HEK293 (cell line): ENCODE measurements around the gene CPEB4.

ENCODE experiments used
- CTCF ChIA-PET: fragments of 350-600 bp; formaldehyde crosslinking; extraction: SDS; loops from one replicate; lab custom pipeline; 2021; ENCODE audit warnings: antibody characterized with exemption; lab: Yijun Ruan, JAX
- POLR2A ChIA-PET: fragments of 300-600 bp; formaldehyde crosslinking; extraction: SDS; loops from one replicate; lab custom pipeline; 2020; ENCODE audit warnings: antibody characterized with exemption, inconsistent platforms; lab: Yijun Ruan, JAX
- H3K27ac ChIP-seq: fragments of 200-500 bp; sonication (Bioruptor generic); 2 replicates; pipeline ENCODE4 v1.5.1; 2014; ENCODE audit warnings: low read depth, low read length, control low read depth, inconsistent platforms; ENCODE audit errors: extremely low read depth
- H3K36me3 ChIP-seq, 2 experiments: fragments of 200-500 bp in 1 of 2; sonication (Bioruptor generic) in 1 of 2; 1 replicate in 1 of 2; 2 replicates in 1 of 2; pipeline ENCODE4 v1.5.1; 2014 to 2017; ENCODE audit warnings: inconsistent platforms in 2 of 2, low read length in 2 of 2; ENCODE audit not compliant: control insufficient read depth in 2 of 2, insufficient read depth in 1 of 2
- H3K4me1 ChIP-seq: fragments of 200-500 bp; sonication (Bioruptor generic); 2 replicates; pipeline ENCODE4 v1.5.1; 2014; ENCODE audit warnings: mild to moderate bottlenecking, low read length, inconsistent platforms; ENCODE audit not compliant: control insufficient read depth, insufficient read depth
- H3K4me3 ChIP-seq: 2 replicates; pipeline ENCODE4 v1.5.1; 2011; ENCODE audit warnings: low read depth, mild to moderate bottlenecking, control low read depth, low read length, moderate library complexity
- H3K9me3 ChIP-seq: fragments of 200-500 bp; sonication (Bioruptor generic); 2 replicates; pipeline ENCODE4 v1.5.1; 2014; ENCODE audit warnings: low read depth, low read length, inconsistent platforms; ENCODE audit not compliant: control insufficient read depth, insufficient read depth
- EGR2 ChIP-seq: fragments of 450-650 bp; formaldehyde crosslinking; IDR thresholded peaks from 2 replicates; pipeline ENCODE4 v1.5.1; 2016; ENCODE audit warnings: low read depth, missing biosample characterization, missing genetic modification characterization
- GLIS2 ChIP-seq: fragments of 450-650 bp; formaldehyde crosslinking; IDR thresholded peaks from 2 replicates; pipeline ENCODE4 v1.5.1; 2016; ENCODE audit warnings: missing biosample characterization, missing genetic modification characterization
- IKZF3 ChIP-seq: fragments of 450-650 bp; IDR thresholded peaks from 2 replicates; pipeline ENCODE4 v1.5.0; 2018; ENCODE audit warnings: missing biosample characterization, mild to moderate bottlenecking, missing genetic modification characterization, moderate library complexity
- KLF16 ChIP-seq: fragments of 450-650 bp; formaldehyde crosslinking; IDR thresholded peaks from 2 replicates; pipeline ENCODE4 v1.5.1; 2017; ENCODE audit warnings: missing biosample characterization, missing genetic modification characterization
- MZF1 ChIP-seq: fragments of 450-650 bp; formaldehyde crosslinking; IDR thresholded peaks from 2 replicates; pipeline ENCODE4 v1.5.1; 2017; ENCODE audit warnings: missing biosample characterization, missing genetic modification characterization, borderline replicate concordance
- PRDM1 ChIP-seq: fragments of 450-650 bp; formaldehyde crosslinking; IDR thresholded peaks from 2 replicates; pipeline ENCODE4; 2016; ENCODE audit warnings: missing biosample characterization, missing genetic modification characterization
- ZNF169 ChIP-seq: fragments of 450-650 bp; formaldehyde crosslinking; IDR thresholded peaks from 2 replicates; pipeline ENCODE4 v1.5.1; 2016; ENCODE audit warnings: missing biosample characterization, missing genetic modification characterization
- ZNF175 ChIP-seq: fragments of 450-650 bp; formaldehyde crosslinking; IDR thresholded peaks from 2 replicates; pipeline ENCODE4 v1.5.1; 2016; ENCODE audit warnings: missing biosample characterization, missing genetic modification characterization
- ZNF184 ChIP-seq: fragments of 450-650 bp; IDR thresholded peaks from 2 replicates; pipeline ENCODE4 v1.5.1; 2018; ENCODE audit warnings: missing biosample characterization, mild to moderate bottlenecking, missing genetic modification characterization
- ZNF341 ChIP-seq: fragments of 450-650 bp; formaldehyde crosslinking; IDR thresholded peaks from 2 replicates; pipeline ENCODE4; 2016; ENCODE audit warnings: low read depth, missing biosample characterization, missing genetic modification characterization
- ZNF350 ChIP-seq: fragments of 450-650 bp; formaldehyde crosslinking; IDR thresholded peaks from 2 replicates; pipeline ENCODE4 v1.5.0; 2017; ENCODE audit warnings: missing biosample characterization, mild to moderate bottlenecking, missing genetic modification characterization
- ZNF473 ChIP-seq: fragments of 450-650 bp; formaldehyde crosslinking; IDR thresholded peaks from 2 replicates; pipeline ENCODE4 v1.5.1; 2017; ENCODE audit warnings: missing biosample characterization, missing genetic modification characterization
- ZNF791 ChIP-seq: fragments of 450-650 bp; formaldehyde crosslinking; IDR thresholded peaks from 2 replicates; pipeline ENCODE4 v1.5.1; 2016; ENCODE audit warnings: missing biosample characterization, missing genetic modification characterization
- TF ChIP-seq, protein P1 (sequence below): fragments of 450-650 bp; formaldehyde crosslinking; IDR thresholded peaks from 2 replicates; pipeline ENCODE4 v1.5.1; 2016; ENCODE audit warnings: missing biosample characterization, missing genetic modification characterization
- TF ChIP-seq, protein P2 (sequence below): fragments of 450-650 bp; formaldehyde crosslinking; IDR thresholded peaks from 2 replicates; pipeline ENCODE4 v1.5.1; 2016; ENCODE audit warnings: missing biosample characterization, missing genetic modification characterization, borderline replicate concordance
- TF ChIP-seq, protein P3 (sequence below): fragments of 450-650 bp; formaldehyde crosslinking; IDR thresholded peaks from 2 replicates; pipeline ENCODE4 v1.5.1; 2016; ENCODE audit warnings: missing biosample characterization, missing genetic modification characterization
- TF ChIP-seq, protein P4 (sequence below): fragments of 450-650 bp; formaldehyde crosslinking; IDR thresholded peaks from 2 replicates; pipeline ENCODE4 v1.5.1; 2016; ENCODE audit warnings: missing biosample characterization, missing genetic modification characterization
- TF ChIP-seq, protein P5 (sequence below): fragments of 450-650 bp; IDR thresholded peaks from 2 replicates; pipeline ENCODE4 v1.5.1; 2018; ENCODE audit warnings: missing biosample characterization, missing genetic modification characterization

Gene CPEB4

DNA sequence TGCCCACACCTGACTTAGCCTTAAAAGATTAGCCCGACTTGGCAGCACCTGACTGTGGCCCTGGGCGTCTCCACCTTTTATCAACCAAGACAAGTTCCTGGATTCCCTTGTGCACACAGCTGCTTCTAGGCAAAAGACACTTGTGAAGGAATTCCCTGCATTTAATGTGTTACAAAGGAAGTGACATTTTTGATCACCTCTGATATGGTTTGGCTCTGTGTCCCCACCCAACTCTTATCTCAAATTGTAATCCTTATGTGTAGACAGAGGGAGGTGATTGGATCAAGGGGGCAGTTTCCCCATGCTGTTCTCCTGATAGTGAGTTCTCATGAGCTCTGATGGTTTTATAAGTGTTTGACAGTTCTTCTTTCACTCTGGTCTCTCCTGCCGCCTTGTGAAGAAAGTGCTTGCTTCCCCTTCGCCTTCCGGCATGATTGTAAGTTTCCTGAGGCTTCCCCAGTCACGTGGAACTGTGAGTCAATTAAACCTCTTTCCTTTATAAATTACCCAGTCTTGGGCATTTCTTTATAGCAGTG is 2.6 kb upstream of the CPEB4 start:
- CTCF ChIA-PET: interaction anchor here (0.7 to 1.9 kb wide), 3 partner anchors 40 to 87 kb away, joined by 5 to 7 read pairs (median 5); no protein-coding TSS in a partner anchor
- Histone ChIP-seq H3K27ac (no peak overlapping the region), H3K36me3 (no peaks in the 10 kb centered on the region), H3K9me3 (no peaks in the 10 kb centered on the region), H3K4me3 (no peak overlapping the region), H3K4me1 (peaks cover 8% of the 10 kb centered on the region)
- no peak for TF ChIP-seq KLF16 (tag by site-specific recombination)
- no peak for TF ChIP-seq ZNF184
- TF ChIP-seq, protein P1, sequence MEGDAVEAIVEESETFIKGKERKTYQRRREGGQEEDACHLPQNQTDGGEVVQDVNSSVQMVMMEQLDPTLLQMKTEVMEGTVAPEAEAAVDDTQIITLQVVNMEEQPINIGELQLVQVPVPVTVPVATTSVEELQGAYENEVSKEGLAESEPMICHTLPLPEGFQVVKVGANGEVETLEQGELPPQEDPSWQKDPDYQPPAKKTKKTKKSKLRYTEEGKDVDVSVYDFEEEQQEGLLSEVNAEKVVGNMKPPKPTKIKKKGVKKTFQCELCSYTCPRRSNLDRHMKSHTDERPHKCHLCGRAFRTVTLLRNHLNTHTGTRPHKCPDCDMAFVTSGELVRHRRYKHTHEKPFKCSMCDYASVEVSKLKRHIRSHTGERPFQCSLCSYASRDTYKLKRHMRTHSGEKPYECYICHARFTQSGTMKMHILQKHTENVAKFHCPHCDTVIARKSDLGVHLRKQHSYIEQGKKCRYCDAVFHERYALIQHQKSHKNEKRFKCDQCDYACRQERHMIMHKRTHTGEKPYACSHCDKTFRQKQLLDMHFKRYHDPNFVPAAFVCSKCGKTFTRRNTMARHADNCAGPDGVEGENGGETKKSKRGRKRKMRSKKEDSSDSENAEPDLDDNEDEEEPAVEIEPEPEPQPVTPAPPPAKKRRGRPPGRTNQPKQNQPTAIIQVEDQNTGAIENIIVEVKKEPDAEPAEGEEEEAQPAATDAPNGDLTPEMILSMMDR (tag by site-specific recombination): no peak
- POLR2A ChIA-PET: interaction anchor here (0.7 to 1.4 kb wide), 2 partner anchors 27 to 119 kb away, joined by 3 to 4 read pairs; no protein-coding TSS in a partner anchor

DNA sequence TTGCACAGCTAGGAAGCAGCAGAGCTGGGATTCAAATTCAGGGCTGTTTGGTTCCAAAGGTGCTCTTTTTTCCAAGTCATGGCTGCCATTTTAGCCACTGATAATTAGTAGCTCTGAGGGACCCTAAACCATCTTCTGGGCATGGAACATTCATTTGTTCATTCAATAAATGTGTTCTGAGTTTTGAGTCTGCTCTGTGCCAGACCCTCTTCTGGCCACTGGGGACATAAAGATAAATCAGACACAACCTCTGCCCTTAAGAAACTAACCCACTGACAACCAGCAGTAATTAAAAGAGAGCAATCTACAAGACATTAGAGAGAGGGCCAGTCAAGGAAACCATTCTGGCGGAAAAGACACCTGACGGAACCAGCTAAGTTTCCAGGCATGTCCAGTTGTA is 2.0 kb upstream of the CPEB4 start:
- no peaks in the 10 kb centered on the region for H3K36me3 ChIP-seq
- H3K4me3 ChIP-seq: no peak overlapping the region
- H3K27ac ChIP-seq: no peak overlapping the region
- POLR2A ChIA-PET: no interaction called here
- H3K9me3 ChIP-seq: no peaks in the 10 kb centered on the region
- CTCF ChIA-PET: interaction anchor here (1.1 kb wide), 1 partner anchor 27 kb away, joined by 3 read pairs; no protein-coding TSS in a partner anchor
- peaks cover 8% of the 10 kb centered on the region for H3K4me1 ChIP-seq
- TF ChIP-seq MZF1 (tag by site-specific recombination): no peak
- no peak for TF ChIP-seq ZNF175 (tag by site-specific recombination)
- no peak for TF ChIP-seq EGR2
- TF ChIP-seq, protein P2, sequence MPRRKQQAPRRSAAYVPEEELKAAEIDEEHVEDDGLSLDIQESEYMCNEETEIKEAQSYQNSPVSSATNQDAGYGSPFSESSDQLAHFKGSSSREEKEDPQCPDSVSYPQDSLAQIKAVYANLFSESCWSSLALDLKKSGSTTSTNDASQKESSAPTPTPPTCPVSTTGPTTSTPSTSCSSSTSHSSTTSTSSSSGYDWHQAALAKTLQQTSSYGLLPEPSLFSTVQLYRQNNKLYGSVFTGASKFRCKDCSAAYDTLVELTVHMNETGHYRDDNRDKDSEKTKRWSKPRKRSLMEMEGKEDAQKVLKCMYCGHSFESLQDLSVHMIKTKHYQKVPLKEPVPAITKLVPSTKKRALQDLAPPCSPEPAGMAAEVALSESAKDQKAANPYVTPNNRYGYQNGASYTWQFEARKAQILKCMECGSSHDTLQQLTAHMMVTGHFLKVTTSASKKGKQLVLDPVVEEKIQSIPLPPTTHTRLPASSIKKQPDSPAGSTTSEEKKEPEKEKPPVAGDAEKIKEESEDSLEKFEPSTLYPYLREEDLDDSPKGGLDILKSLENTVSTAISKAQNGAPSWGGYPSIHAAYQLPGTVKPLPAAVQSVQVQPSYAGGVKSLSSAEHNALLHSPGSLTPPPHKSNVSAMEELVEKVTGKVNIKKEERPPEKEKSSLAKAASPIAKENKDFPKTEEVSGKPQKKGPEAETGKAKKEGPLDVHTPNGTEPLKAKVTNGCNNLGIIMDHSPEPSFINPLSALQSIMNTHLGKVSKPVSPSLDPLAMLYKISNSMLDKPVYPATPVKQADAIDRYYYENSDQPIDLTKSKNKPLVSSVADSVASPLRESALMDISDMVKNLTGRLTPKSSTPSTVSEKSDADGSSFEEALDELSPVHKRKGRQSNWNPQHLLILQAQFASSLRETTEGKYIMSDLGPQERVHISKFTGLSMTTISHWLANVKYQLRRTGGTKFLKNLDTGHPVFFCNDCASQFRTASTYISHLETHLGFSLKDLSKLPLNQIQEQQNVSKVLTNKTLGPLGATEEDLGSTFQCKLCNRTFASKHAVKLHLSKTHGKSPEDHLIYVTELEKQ (tag by site-specific recombination): no peak
- no peak for TF ChIP-seq ZNF169 (tag by site-specific recombination)
- no peak for TF ChIP-seq PRDM1 (tag by site-specific recombination)
- TF ChIP-seq ZNF473 (tag by site-specific recombination): no peak

DNA sequence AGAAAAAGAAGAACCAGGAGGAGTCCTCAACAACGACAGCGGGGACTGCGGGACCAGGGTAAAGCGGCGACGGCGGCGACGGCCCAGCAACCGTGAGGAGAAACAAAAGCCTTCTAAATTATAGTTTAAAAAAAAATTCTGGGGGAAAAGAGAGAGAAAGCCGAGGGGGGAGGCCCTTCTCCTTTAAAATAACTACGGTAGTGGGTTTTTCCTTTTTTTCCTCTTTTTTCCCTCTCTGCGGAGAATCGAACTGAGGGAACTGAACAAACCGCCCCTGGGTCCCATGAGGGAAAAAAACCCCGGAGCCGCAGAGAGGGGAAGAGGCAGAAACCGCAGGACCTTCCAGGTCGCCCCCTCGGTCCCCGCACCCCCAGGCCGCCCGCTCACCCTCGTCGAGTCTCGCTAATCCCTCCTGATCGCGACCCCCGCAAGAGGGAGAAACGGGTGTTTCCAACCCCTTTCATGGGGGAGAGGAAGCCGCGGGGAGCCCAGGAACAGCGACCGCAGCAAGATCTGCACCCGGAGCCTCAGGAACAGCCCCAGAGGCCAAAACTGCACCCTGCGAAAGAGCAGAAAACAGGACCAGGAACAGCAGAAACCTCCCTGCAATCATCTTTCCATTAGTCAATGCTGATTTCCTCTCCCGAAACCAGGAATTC is 453 bp downstream of the CPEB4 start:
- no peaks in the 10 kb centered on the region for H3K9me3 ChIP-seq
- H3K36me3 ChIP-seq: no peaks in the 10 kb centered on the region
- peak overlapping the region; percentile 81 for H3K4me3 ChIP-seq
- peaks cover 12% of the 10 kb centered on the region for H3K4me1 ChIP-seq
- POLR2A ChIA-PET: interaction anchor here (0.7 to 1.5 kb wide), 22 partner anchors 8 to 259 kb away, joined by 3 to 12 read pairs (median 4); no protein-coding TSS in a partner anchor
- H3K27ac ChIP-seq: no peak overlapping the region
- CTCF ChIA-PET: no interaction called here
- TF ChIP-seq GLIS2 (tag by site-specific recombination) (0 out of 2 replicates have a peak, but pooled peaks have one; percentile 48), ZNF350 (tag by site-specific recombination) (no peak), ZNF791 (tag by site-specific recombination) (no peak), ZNF341 (tag by site-specific recombination) (peak; percentile 98), IKZF3 (tag by site-specific recombination) (0 out of 2 replicates have a peak, but pooled peaks have one; percentile 6)
- TF ChIP-seq, protein P3, sequence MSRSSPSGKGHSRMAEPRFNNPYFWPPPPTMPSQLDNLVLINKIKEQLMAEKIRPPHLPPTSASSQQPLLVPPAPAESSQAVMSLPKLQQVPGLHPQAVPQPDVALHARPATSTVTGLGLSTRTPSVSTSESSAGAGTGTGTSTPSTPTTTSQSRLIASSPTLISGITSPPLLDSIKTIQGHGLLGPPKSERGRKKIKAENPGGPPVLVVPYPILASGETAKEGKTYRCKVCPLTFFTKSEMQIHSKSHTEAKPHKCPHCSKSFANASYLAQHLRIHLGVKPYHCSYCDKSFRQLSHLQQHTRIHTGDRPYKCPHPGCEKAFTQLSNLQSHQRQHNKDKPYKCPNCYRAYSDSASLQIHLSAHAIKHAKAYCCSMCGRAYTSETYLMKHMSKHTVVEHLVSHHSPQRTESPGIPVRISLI (tag by site-specific recombination): peak; percentile 74; the same call in 1 of the 2 replicates
- TF ChIP-seq, protein P4, sequence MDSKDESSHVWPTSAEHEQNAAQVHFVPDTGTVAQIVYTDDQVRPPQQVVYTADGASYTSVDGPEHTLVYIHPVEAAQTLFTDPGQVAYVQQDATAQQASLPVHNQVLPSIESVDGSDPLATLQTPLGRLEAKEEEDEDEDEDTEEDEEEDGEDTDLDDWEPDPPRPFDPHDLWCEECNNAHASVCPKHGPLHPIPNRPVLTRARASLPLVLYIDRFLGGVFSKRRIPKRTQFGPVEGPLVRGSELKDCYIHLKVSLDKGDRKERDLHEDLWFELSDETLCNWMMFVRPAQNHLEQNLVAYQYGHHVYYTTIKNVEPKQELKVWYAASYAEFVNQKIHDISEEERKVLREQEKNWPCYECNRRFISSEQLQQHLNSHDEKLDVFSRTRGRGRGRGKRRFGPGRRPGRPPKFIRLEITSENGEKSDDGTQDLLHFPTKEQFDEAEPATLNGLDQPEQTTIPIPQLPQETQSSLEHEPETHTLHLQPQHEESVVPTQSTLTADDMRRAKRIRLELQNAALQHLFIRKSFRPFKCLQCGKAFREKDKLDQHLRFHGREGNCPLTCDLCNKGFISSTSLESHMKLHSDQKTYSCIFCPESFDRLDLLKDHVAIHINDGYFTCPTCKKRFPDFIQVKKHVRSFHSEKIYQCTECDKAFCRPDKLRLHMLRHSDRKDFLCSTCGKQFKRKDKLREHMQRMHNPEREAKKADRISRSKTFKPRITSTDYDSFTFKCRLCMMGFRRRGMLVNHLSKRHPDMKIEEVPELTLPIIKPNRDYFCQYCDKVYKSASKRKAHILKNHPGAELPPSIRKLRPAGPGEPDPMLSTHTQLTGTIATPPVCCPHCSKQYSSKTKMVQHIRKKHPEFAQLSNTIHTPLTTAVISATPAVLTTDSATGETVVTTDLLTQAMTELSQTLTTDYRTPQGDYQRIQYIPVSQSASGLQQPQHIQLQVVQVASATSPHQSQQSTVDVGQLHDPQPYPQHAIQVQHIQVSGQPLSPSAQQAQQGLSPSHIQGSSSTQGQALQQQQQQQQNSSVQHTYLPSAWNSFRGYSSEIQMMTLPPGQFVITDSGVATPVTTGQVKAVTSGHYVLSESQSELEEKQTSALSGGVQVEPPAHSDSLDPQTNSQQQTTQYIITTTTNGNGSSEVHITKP (tag by site-specific recombination): peak; percentile 28; the same call in 1 of the 2 replicates
- TF ChIP-seq, protein P5, sequence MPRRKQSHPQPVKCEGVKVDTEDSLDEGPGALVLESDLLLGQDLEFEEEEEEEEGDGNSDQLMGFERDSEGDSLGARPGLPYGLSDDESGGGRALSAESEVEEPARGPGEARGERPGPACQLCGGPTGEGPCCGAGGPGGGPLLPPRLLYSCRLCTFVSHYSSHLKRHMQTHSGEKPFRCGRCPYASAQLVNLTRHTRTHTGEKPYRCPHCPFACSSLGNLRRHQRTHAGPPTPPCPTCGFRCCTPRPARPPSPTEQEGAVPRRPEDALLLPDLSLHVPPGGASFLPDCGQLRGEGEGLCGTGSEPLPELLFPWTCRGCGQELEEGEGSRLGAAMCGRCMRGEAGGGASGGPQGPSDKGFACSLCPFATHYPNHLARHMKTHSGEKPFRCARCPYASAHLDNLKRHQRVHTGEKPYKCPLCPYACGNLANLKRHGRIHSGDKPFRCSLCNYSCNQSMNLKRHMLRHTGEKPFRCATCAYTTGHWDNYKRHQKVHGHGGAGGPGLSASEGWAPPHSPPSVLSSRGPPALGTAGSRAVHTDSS: peak; percentile 82
